ENCODE results near the gene XYLT2.

DNA sequence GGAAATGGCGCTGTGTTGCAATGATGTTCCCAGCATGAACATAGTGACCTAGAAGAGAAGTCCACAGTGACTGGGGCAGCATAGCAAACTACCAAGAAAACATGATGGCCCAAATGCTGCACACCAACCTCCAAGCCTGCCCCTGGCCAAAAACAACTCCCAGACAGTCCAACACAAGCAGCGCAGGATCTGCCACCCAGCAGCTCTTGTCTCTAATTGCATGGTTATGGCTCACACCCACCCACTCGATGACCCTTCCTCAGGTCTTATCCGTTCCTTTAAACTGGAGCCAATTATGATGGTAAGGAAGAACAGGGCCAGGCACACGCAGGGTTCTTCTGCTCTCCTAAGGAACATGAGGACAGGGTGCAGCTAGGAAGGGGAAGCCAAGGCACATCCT lies 24.1 kb downstream of the XYLT2 start:
- TF ChIP-seq MYC (IDR thresholded peaks at IDR 0.05; ENCODE audit: low read depth, low read length): no peak
- TF ChIP-seq, protein P1, sequence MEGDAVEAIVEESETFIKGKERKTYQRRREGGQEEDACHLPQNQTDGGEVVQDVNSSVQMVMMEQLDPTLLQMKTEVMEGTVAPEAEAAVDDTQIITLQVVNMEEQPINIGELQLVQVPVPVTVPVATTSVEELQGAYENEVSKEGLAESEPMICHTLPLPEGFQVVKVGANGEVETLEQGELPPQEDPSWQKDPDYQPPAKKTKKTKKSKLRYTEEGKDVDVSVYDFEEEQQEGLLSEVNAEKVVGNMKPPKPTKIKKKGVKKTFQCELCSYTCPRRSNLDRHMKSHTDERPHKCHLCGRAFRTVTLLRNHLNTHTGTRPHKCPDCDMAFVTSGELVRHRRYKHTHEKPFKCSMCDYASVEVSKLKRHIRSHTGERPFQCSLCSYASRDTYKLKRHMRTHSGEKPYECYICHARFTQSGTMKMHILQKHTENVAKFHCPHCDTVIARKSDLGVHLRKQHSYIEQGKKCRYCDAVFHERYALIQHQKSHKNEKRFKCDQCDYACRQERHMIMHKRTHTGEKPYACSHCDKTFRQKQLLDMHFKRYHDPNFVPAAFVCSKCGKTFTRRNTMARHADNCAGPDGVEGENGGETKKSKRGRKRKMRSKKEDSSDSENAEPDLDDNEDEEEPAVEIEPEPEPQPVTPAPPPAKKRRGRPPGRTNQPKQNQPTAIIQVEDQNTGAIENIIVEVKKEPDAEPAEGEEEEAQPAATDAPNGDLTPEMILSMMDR (IDR thresholded peaks at IDR 0.05; ENCODE audit: low read depth, low read length): no peak

All from NB4 (cell line).